Measurements from ENCODE around the gene RAB18.

DNA sequence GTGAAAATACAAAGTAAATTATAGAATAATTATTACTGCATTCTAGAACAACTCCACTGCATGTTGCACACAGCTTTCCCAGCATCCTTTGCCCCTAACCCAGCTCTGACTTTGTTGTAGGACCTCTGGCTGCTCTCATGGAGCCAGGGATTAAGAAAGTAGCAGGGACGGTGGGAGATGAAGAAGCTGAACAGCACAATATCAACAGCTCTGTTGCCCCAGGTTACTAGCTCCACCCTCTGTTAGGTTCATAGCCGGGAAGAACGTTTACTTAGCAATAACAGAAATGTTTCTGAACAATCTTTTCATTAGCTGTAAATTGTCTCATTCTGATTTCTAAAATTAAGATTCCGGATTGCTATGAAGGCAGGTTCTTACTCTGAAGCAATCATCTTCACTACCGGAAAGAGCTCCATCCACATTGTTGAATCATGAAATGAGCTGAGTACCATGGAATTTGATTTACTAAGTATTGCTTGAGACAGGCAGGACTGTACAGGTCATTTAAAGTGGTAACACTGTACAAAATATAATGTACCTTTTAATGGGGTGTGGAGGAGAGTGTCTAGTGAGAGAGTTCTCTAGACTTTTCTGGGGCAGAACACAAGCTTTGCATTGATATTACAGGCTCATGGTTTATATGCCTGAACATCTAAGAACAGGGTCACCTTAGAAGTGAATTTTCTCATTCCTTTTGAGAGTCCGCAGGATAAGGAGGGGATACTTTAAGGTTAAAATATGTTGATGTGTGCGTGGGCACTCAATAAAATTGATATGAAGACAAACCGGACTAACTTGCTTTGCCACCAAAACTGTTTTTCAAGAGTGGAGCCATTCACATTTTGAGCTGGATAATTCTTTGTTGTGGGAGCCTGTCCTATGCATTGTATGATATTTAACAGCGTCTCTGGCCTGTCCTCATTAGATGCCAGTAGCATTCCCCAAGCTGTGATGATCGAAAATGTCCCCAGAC is 20.8 kb upstream of the RAB18 start:
- TF ChIP-seq EZH2 (optimal IDR thresholded peaks at IDR 0.05; ENCODE audit: low read depth, low read length) (no peak), EZH2phosphoT487 (IDR thresholded peaks at IDR 0.05; ENCODE audit: low read length) (no peak)
- TF ChIP-seq, protein P1, sequence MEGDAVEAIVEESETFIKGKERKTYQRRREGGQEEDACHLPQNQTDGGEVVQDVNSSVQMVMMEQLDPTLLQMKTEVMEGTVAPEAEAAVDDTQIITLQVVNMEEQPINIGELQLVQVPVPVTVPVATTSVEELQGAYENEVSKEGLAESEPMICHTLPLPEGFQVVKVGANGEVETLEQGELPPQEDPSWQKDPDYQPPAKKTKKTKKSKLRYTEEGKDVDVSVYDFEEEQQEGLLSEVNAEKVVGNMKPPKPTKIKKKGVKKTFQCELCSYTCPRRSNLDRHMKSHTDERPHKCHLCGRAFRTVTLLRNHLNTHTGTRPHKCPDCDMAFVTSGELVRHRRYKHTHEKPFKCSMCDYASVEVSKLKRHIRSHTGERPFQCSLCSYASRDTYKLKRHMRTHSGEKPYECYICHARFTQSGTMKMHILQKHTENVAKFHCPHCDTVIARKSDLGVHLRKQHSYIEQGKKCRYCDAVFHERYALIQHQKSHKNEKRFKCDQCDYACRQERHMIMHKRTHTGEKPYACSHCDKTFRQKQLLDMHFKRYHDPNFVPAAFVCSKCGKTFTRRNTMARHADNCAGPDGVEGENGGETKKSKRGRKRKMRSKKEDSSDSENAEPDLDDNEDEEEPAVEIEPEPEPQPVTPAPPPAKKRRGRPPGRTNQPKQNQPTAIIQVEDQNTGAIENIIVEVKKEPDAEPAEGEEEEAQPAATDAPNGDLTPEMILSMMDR (IDR thresholded peaks at IDR 0.05; ENCODE audit: low read length), result no peak

Measured in MM.1S (cell line).